ENCODE results near the gene MGAT3. TPM values are rescaled to one million over a fixed set of nuclear protein-coding genes. Genes with fewer than 3 reads are reported as not detected.

Gene MGAT3
- total and polyA plus RNA-seq, 2 donors (not counting 1 experiment from before 2014, with no cell fraction given): 11.1 to 27.8 TPM

GRCh38 chr22:39500101-39500500 is 43.3 kb downstream of the MGAT3 start:
- H3K27ac Mint-ChIP-seq: peak overlapping the region; percentile 15
- intact Hi-C loops (cut with micrococcal nuclease): no loop called here

DNA sequence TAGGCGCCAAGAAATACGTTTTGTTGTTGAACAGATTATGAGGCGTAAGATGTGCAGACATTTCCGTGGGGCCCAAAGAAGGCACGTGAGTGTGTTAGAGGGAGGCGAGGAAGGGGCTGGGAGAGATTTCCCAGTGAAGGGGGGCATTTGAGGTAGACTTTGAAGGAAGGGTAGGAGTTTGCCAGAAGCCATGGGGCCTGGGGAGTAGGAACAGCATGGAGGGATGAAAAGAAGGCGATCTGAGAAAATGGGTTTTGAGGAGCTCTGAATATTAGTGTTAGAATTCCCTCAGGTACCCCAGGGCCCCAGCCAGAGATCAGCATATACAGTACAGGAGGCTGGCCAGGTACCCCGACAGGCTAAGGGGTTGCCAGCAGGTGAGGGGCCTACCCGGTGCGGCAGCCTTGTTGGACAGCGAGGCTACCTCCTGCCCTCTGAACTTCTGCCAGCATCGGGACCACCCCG is 44.9 kb downstream of the MGAT3 start:
- Histone ChIP-seq H3K4me2 (replicated peaks; ENCODE audit: low read depth, low read length, poor library complexity, severe bottlenecking) (peak overlapping the region; percentile 91), H4K20me1 (ENCODE audit: control insufficient read depth, insufficient read depth, low read length, poor library complexity, severe bottlenecking) (peaks cover 31% of the 10 kb centered on the region), H3K9ac (ENCODE audit: low read length) (peak overlapping the region; percentile 82), H3K27ac (ENCODE audit: low read length in 2 of 2) (peak overlapping the region; percentile 45 to 74), H3K27me3 (replicated peaks in 1 of 4; ENCODE audit: control extremely low read depth in 1 of 4, control insufficient read depth in 3 of 4, insufficient read depth in 4 of 4, low read length in 3 of 4) (no peaks in the 10 kb centered on the region), H2AFZ (ENCODE audit: insufficient read depth, low read depth, low read length, poor library complexity, severe bottlenecking) (peak overlapping the region; percentile 93), H3K4me1 (ENCODE audit: control insufficient read depth in 2 of 2, insufficient read depth in 2 of 2, low read length in 2 of 2) (peaks cover 16 to 25% of the 10 kb centered on the region in 2 donors), H3K4me3 (ENCODE audit: control extremely low read depth in 1 of 5, extremely low read depth in 1 of 5, insufficient read depth in 1 of 5, low read depth in 2 of 5, low read length in 4 of 5) (peak overlapping the region in 4 of 5 experiments; percentile 79 to 85 (median 84)), H3K36me3 (replicated peaks in 1 of 2; ENCODE audit: control extremely low read depth in 1 of 2, control insufficient read depth in 1 of 2, extremely low read depth in 1 of 2, insufficient read depth in 2 of 2, low read length in 1 of 2) (peaks cover 0 to 34% of the 10 kb centered on the region in 2 experiments), H3K79me2 (ENCODE audit: control insufficient read depth, insufficient read depth, low read length) (peaks cover 37% of the 10 kb centered on the region), H3K9me3 (ENCODE audit: control extremely low read depth in 1 of 3, control insufficient read depth in 2 of 3, insufficient read depth in 1 of 3, low read length in 2 of 3) (no peaks in the 10 kb centered on the region)
- intact Hi-C loops (cut with micrococcal nuclease): loop anchor here (1.0 to 2.0 kb wide), 4 partner anchors 19 to 102 kb away; partner anchors contain the start of genes ATF4, RPS19BP1 and TAB1
- no peak for ATAC-seq (ENCODE audit: low read depth)
- ChIA-PET CTCF (interaction anchor here (0.8 to 6.0 kb wide), 15 partner anchors 8 to 523 kb away, joined by 3 to 43 read pairs (median 5); partner anchors contain the start of genes ATF4, RPL3 and TAB1), POLR2A (interaction anchor here (0.7 to 2.1 kb wide), 12 partner anchors 11 to 543 kb away, joined by 3 to 27 read pairs (median 4); partner anchors contain the start of genes ATF4 and TAB1)
- no peak for DNase-seq
- 48% methylated on average over 12 of the region's 13 CpGs for WGBS (ENCODE audit: insufficient coverage)
- peak overlapping the region; percentile 96 for H3K4me3 Mint-ChIP-seq
- H3K4me1 Mint-ChIP-seq: peaks cover 37% of the 10 kb centered on the region
- H3K27ac Mint-ChIP-seq: peak overlapping the region; percentile 93
- no peaks in the 10 kb centered on the region for H3K27me3 Mint-ChIP-seq
- H3K9me3 Mint-ChIP-seq (ENCODE audit: insufficient read depth): no peaks in the 10 kb centered on the region
- TF ChIP-seq CTCF (IDR thresholded peaks at IDR 0.05): no peak
- TF ChIP-seq EZH2 (IDR thresholded peaks at IDR 0.05; ENCODE audit: borderline replicate concordance, insufficient read depth, low read depth, low read length, poor library complexity, severe bottlenecking): no peak

More at GRCh38 chr22:39500101-39500500, 43.3 kb downstream of the MGAT3 start:
- CTCF ChIA-PET: interaction anchor here (2.7 to 6.0 kb wide), 2 partner anchors 16 to 29 kb away, joined by 31 to 43 read pairs; no protein-coding TSS in a partner anchor
- POLR2A ChIA-PET: no interaction called here
- Histone ChIP-seq H2AFZ (ENCODE audit: insufficient read depth, low read depth, low read length, poor library complexity, severe bottlenecking) (no peak overlapping the region), H3K4me2 (replicated peaks; ENCODE audit: low read depth, low read length, poor library complexity, severe bottlenecking) (no peak overlapping the region), H3K4me1 (ENCODE audit: control insufficient read depth in 2 of 2, insufficient read depth in 2 of 2, low read length in 2 of 2) (peaks cover 20 to 29% of the 10 kb centered on the region in 2 donors), H3K9me3 (ENCODE audit: control extremely low read depth in 1 of 3, control insufficient read depth in 2 of 3, insufficient read depth in 1 of 3, low read length in 2 of 3) (no peaks in the 10 kb centered on the region), H3K4me3 (ENCODE audit: control extremely low read depth in 1 of 5, extremely low read depth in 1 of 5, insufficient read depth in 1 of 5, low read depth in 2 of 5, low read length in 4 of 5) (no peak overlapping the region), H3K27me3 (replicated peaks in 1 of 4; ENCODE audit: control extremely low read depth in 1 of 4, control insufficient read depth in 3 of 4, insufficient read depth in 4 of 4, low read length in 3 of 4) (no peaks in the 10 kb centered on the region), H3K9ac (ENCODE audit: low read length) (no peak overlapping the region), H3K79me2 (ENCODE audit: control insufficient read depth, insufficient read depth, low read length) (peaks cover 21% of the 10 kb centered on the region), H4K20me1 (ENCODE audit: control insufficient read depth, insufficient read depth, low read length, poor library complexity, severe bottlenecking) (peaks cover 17% of the 10 kb centered on the region), H3K27ac (ENCODE audit: low read length in 2 of 2) (no peak overlapping the region), H3K36me3 (replicated peaks in 1 of 2; ENCODE audit: control extremely low read depth in 1 of 2, control insufficient read depth in 1 of 2, extremely low read depth in 1 of 2, insufficient read depth in 2 of 2, low read length in 1 of 2) (peaks cover 0 to 18% of the 10 kb centered on the region in 2 experiments)
- ATAC-seq (ENCODE audit: low read depth): no peak
- H3K4me1 Mint-ChIP-seq: peaks cover 32% of the 10 kb centered on the region
- H3K9me3 Mint-ChIP-seq (ENCODE audit: insufficient read depth): no peaks in the 10 kb centered on the region
- H3K4me3 Mint-ChIP-seq: peak overlapping the region; percentile 10
- no peak for TF ChIP-seq EZH2 (IDR thresholded peaks at IDR 0.05; ENCODE audit: borderline replicate concordance, insufficient read depth, low read depth, low read length, poor library complexity, severe bottlenecking)
- no peak for DNase-seq
- H3K27me3 Mint-ChIP-seq: no peaks in the 10 kb centered on the region
- 60% methylated on average over 1 of the region's 6 CpGs for whole genome bisulfite sequencing (ENCODE audit: insufficient coverage)
